HepG2 (cell line): Measurements from ENCODE around the gene SMAD7. TPM values are rescaled to one million over a fixed set of nuclear protein-coding genes. Genes with fewer than 3 reads are reported as not detected.
A peak's percentile ranks its signal among the peaks of the same experiment; 100 is the strongest.

Source experiments
- AHR ChIP-seq: IDR thresholded peaks from 2 replicates; pipeline ENCODE4 v1.6.1; 2018; ENCODE audit warnings: missing genetic modification reagents, missing compliant biosample characterization
- CENPX ChIP-seq: sonication (generic); formaldehyde crosslinking; IDR thresholded peaks from 2 replicates; pipeline ENCODE4 v1.9.0; 2021; ENCODE audit warnings: mild to moderate bottlenecking, missing genetic modification reagents, moderate library complexity
- HDAC1 ChIP-seq: sonication (generic); formaldehyde crosslinking; IDR thresholded peaks from 2 replicates; pipeline ENCODE4 v1.5.1; 2020; ENCODE audit warnings: mild to moderate bottlenecking, missing genetic modification reagents
- HNRNPLL ChIP-seq: fragments of 200-400 bp; formaldehyde crosslinking; IDR thresholded peaks from 2 replicates; pipeline ENCODE4 v1.6.1; 2017; ENCODE audit warnings: mild to moderate bottlenecking, low read depth, low read length; ENCODE audit not compliant: poor library complexity, severe bottlenecking
- HOXD1 ChIP-seq: sonication (generic); formaldehyde crosslinking; IDR thresholded peaks from 2 replicates; pipeline ENCODE4 v1.5.0; 2020; ENCODE audit warnings: missing genetic modification reagents
- KDM4B ChIP-seq: sonication (generic); formaldehyde crosslinking; IDR thresholded peaks from 2 replicates; pipeline ENCODE4 v1.4.0; 2020; ENCODE audit warnings: missing genetic modification reagents
- MAFK ChIP-seq, 2 experiments: IDR thresholded peaks in 1 of 2; conservative IDR thresholded peaks in 1 of 2; 2 replicates each; pipeline ENCODE4 v1.6.1; 2011; ENCODE audit warnings: improper control_type of control experiment in 2 of 2, low read length in 2 of 2
- MAZ ChIP-seq, 2 experiments: sonication (generic) in 1 of 2; formaldehyde crosslinking in 1 of 2; IDR thresholded peaks; 2 replicates each; pipeline versions ENCODE4 v1.5.0 to v1.6.1; 2012 to 2020; ENCODE audit warnings: low read depth in 2 of 2, mild to moderate bottlenecking in 2 of 2, borderline replicate concordance in 1 of 2, improper control_type of control experiment in 1 of 2, low read length in 1 of 2, missing genetic modification reagents in 1 of 2, moderate library complexity in 1 of 2
- MZF1 ChIP-seq: sonication (generic); formaldehyde crosslinking; IDR thresholded peaks from 2 replicates; pipeline ENCODE4 v1.8.1; 2023; ENCODE audit warnings: mild to moderate bottlenecking, missing genetic modification reagents, borderline replicate concordance
- NR2C2 ChIP-seq: sonication (generic); formaldehyde crosslinking; IDR thresholded peaks from 2 replicates; pipeline ENCODE4 v1.4.0; 2020; ENCODE audit warnings: missing genetic modification reagents, mild to moderate bottlenecking, moderate library complexity, borderline replicate concordance
- POGZ ChIP-seq: sonication (generic); formaldehyde crosslinking; IDR thresholded peaks from 2 replicates; pipeline ENCODE4 v1.4.0; 2020; ENCODE audit warnings: mild to moderate bottlenecking, missing genetic modification reagents
- SAP130 ChIP-seq: IDR thresholded peaks from 2 replicates; pipeline ENCODE4 v1.6.1; 2016; ENCODE audit warnings: low read depth
- ZNF136 ChIP-seq: sonication (generic); formaldehyde crosslinking; IDR thresholded peaks from 2 replicates; pipeline ENCODE4 v1.8.1; 2022; ENCODE audit warnings: low read depth, mild to moderate bottlenecking, moderate library complexity, missing genetic modification reagents
- ZNF350 ChIP-seq: sonication (generic); formaldehyde crosslinking; IDR thresholded peaks from 2 replicates; pipeline ENCODE4 v1.4.0; 2020; ENCODE audit warnings: mild to moderate bottlenecking, low read depth, missing genetic modification reagents, borderline replicate concordance
- ZNF547 ChIP-seq: sonication (generic); formaldehyde crosslinking; IDR thresholded peaks from 2 replicates; pipeline ENCODE4 v1.5.1; 2020; ENCODE audit warnings: mild to moderate bottlenecking, missing genetic modification reagents
- ZNF644 ChIP-seq: IDR thresholded peaks from 2 replicates; pipeline ENCODE4 v1.6.1; 2016; ENCODE audit warnings: low read depth
- ZNF775 ChIP-seq: sonication (generic); formaldehyde crosslinking; IDR thresholded peaks from 2 replicates; pipeline ENCODE4 v1.4.0; 2020; ENCODE audit warnings: missing genetic modification reagents, mild to moderate bottlenecking, moderate library complexity, borderline replicate concordance
- ZNF790 ChIP-seq: sonication (generic); formaldehyde crosslinking; IDR thresholded peaks from 2 replicates; pipeline ENCODE4 v1.8.0; 2022; ENCODE audit warnings: missing genetic modification reagents, mild to moderate bottlenecking, borderline replicate concordance
- ZSCAN9 ChIP-seq: IDR thresholded peaks from 2 replicates; pipeline ENCODE4 v1.6.1; 2016; ENCODE audit warnings: borderline replicate concordance
- polyA plus RNA-seq, 8 experiments: library from polyadenylated mRNA; depleted of rRNA in 3 of 8; stranded (reverse) in 7 of 8; unstranded in 1 of 8; fragments of >200 nt; fragmentation: Illumina TruSeq in 4 of 8; extraction: Trizol in 4 of 8; gene quantifications; 2 replicates each; pipeline versions ENCODE4 v1.2.1 to v1.2.3, GENCODE V29; 2011 to 2016; ENCODE audit warnings: low read depth in 4 of 8, missing spikeins in 1 of 8, mixed read lengths in 1 of 8; ENCODE audit not compliant: insufficient read depth in 1 of 8
- total RNA-seq, 5 experiments: library from RNA; depleted of rRNA; stranded (reverse); fragments of >200 nt; fragmentation: Illumina TruSeq; extraction: Trizol; gene quantifications; 2 replicates each; pipeline ENCODE4 v1.2.3, GENCODE V29; 2016; ENCODE audit warnings: low read depth in 1 of 5
- TF ChIP-seq, protein P1 (sequence below): sonication (generic); formaldehyde crosslinking; IDR thresholded peaks from 2 replicates; pipeline ENCODE4 v1.4.0; 2020; ENCODE audit warnings: missing genetic modification reagents
- TF ChIP-seq, protein P2 (sequence below), 2 experiments: sonication (generic) in 1 of 2; formaldehyde crosslinking in 1 of 2; IDR thresholded peaks; 2 replicates each; pipeline versions ENCODE4 v1.4.0 to v1.6.1; 2016 to 2020; ENCODE audit warnings: borderline replicate concordance in 1 of 2, low read depth in 1 of 2, mild to moderate bottlenecking in 1 of 2, missing genetic modification reagents in 1 of 2

Gene SMAD7
- total and polyA plus RNA-seq, 2 of the 13 experiments (the other 11 are each of a cell fraction or from before 2014, with no cell fraction given) = 17.4 to 24.7 TPM

DNA sequence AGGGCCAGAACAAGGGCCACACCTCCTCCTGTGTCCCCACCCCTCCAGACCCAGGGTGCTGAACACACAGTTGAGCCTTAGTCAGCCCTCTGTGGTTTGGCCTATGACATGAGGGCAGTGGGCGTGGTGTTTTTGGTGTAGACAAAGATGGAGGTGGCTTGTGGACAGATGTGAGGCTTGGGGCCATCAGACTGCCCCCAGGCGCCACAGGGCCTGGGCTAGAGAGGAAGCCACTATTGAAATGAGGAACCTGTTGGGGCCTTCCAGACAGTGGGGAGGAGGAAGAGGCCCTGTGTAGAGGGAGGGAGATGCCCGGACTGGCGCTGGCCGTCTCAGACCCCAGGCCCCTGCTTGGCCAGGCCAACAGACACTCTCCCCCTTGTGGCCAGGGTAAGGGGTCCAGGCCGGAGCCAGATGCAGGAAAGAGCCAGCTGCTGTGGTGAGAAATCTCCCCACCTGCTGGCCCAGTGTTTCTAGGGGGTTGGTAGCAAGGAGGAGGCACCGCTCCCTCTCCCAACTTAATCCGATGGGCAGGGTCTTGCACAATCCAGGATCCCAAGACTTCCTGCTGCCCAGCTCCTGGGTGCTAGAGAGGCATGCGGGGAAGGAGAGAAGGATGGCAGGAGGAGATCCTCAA lies 53.8 kb downstream of the SMAD7 start (continued):
- no peak for TF ChIP-seq HOXD1 (CRISPR knock-in tag)
- peak; percentile 60; the same call in 1 of the 2 replicates for TF ChIP-seq NR2C2 (CRISPR knock-in tag)
- TF ChIP-seq ZNF547 (CRISPR knock-in tag) = peak; percentile 30; the same call in 1 of the 2 replicates
- TF ChIP-seq HNRNPLL = no peak
- TF ChIP-seq KDM4B = no peak
- TF ChIP-seq ZNF136 = no peak; the same call in 1 of the 2 replicates
- TF ChIP-seq MAZ (IDR thresholded peaks at IDR 0.05; ENCODE audit: borderline replicate concordance, low read depth, low read length) = no peak
- peak; percentile 64; the same call in 1 of the 2 replicates for TF ChIP-seq MAZ (CRISPR knock-in tag; IDR thresholded peaks at IDR 0.05; ENCODE audit: low read depth)
- TF ChIP-seq, protein P1, sequence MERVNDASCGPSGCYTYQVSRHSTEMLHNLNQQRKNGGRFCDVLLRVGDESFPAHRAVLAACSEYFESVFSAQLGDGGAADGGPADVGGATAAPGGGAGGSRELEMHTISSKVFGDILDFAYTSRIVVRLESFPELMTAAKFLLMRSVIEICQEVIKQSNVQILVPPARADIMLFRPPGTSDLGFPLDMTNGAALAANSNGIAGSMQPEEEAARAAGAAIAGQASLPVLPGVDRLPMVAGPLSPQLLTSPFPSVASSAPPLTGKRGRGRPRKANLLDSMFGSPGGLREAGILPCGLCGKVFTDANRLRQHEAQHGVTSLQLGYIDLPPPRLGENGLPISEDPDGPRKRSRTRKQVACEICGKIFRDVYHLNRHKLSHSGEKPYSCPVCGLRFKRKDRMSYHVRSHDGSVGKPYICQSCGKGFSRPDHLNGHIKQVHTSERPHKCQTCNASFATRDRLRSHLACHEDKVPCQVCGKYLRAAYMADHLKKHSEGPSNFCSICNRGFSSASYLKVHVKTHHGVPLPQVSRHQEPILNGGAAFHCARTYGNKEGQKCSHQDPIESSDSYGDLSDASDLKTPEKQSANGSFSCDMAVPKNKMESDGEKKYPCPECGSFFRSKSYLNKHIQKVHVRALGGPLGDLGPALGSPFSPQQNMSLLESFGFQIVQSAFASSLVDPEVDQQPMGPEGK (CRISPR knock-in tag) = peak; percentile 85
- no peak for TF ChIP-seq ZNF775 (CRISPR knock-in tag)
- TF ChIP-seq ZSCAN9 (CRISPR knock-in tag) = 0 out of 2 replicates have a peak, but pooled peaks have one; percentile 28
- TF ChIP-seq HDAC1 (CRISPR knock-in tag) = peak; percentile 39; the same call in 1 of the 2 replicates
- TF ChIP-seq ZNF350 (CRISPR knock-in tag) = peak; percentile 22; the same call in 1 of the 2 replicates
- peak; percentile 88 for TF ChIP-seq SAP130 (CRISPR knock-in tag)
- no peak for TF ChIP-seq CENPX (CRISPR knock-in tag)
- TF ChIP-seq POGZ (CRISPR knock-in tag) = peak; percentile 19; the same call in 1 of the 2 replicates
- TF ChIP-seq ZNF644 (CRISPR knock-in tag) = peak; percentile 70
- no peak for TF ChIP-seq AHR (CRISPR knock-in tag)
- TF ChIP-seq MAFK (conservative IDR thresholded peaks at IDR 0.05 in 1 of 2, IDR thresholded peaks at IDR 0.05 in 1 of 2; ENCODE audit: low read length in 2 of 2) = no peak
- no peak for TF ChIP-seq MZF1
- TF ChIP-seq, protein P2, sequence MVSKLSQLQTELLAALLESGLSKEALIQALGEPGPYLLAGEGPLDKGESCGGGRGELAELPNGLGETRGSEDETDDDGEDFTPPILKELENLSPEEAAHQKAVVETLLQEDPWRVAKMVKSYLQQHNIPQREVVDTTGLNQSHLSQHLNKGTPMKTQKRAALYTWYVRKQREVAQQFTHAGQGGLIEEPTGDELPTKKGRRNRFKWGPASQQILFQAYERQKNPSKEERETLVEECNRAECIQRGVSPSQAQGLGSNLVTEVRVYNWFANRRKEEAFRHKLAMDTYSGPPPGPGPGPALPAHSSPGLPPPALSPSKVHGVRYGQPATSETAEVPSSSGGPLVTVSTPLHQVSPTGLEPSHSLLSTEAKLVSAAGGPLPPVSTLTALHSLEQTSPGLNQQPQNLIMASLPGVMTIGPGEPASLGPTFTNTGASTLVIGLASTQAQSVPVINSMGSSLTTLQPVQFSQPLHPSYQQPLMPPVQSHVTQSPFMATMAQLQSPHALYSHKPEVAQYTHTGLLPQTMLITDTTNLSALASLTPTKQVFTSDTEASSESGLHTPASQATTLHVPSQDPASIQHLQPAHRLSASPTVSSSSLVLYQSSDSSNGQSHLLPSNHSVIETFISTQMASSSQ (IDR thresholded peaks at IDR 0.05; ENCODE audit: low read depth) = no peak; the same call in 1 of the 2 replicates
- TF ChIP-seq, protein P2 (CRISPR knock-in tag; IDR thresholded peaks at IDR 0.05; ENCODE audit: borderline replicate concordance) = peak; percentile 58; the same call in 1 of the 2 replicates
- no peak for TF ChIP-seq ZNF790
